GM12892 (cell line): ENCODE results near the gene UQCRH.

ENCODE experiments used
- POLR2A ChIP-seq: IDR thresholded peaks from 2 replicates; pipeline ENCODE4 v1.6.1; 2011; ENCODE audit warnings: low read depth, low read length, control low read depth
- TAF1 ChIP-seq: IDR thresholded peaks from 2 replicates; pipeline ENCODE4 v1.6.1; 2011; ENCODE audit warnings: low read depth, mild to moderate bottlenecking, control low read depth, low read length, borderline replicate concordance

GRCh38 chr1:46345281-46345680 lies 41.8 kb downstream of the UQCRH start:
- no peak for TF ChIP-seq POLR2A
- TF ChIP-seq TAF1, result no peak
